Calu3 (cell line): Measurements from ENCODE around the gene DHRS9. TPM values are rescaled to one million over a fixed set of nuclear protein-coding genes. Genes with fewer than 3 reads are reported as not detected.

Experiments
- BruUV-seq: library from RNA; stranded (reverse); fragments of 400-500 nt; replicated peaks from 2 replicates; lab custom pipeline; 2021; lab: Mats Ljungman, UMichigan
- CTCF ChIA-PET: fragments of 300-600 bp; sonication (Branson Sonifier 250); formaldehyde crosslinking; loops from one replicate; lab custom pipeline; 2022; ENCODE audit warnings: antibody characterized with exemption; lab: Charles Lee
- DNase-seq: peaks from one replicate; pipeline ENCODE4 v3.0.0; 2022
- H3K27ac Mint-ChIP-seq: one replicate; pipeline ENCODE4 v1.8.0; 2022; ENCODE audit warnings: mixed read lengths; ENCODE audit not compliant: unreplicated experiment
- H3K27me3 Mint-ChIP-seq: one replicate; pipeline ENCODE4 v1.8.0; 2022; ENCODE audit warnings: mixed read lengths; ENCODE audit not compliant: unreplicated experiment
- H3K36me3 Mint-ChIP-seq: one replicate; pipeline ENCODE4 v1.8.0; 2022; ENCODE audit warnings: mild to moderate bottlenecking, moderate library complexity, mixed read lengths; ENCODE audit not compliant: insufficient read depth, unreplicated experiment
- H3K4me1 Mint-ChIP-seq: one replicate; pipeline ENCODE4 v1.8.0; 2022; ENCODE audit warnings: mild to moderate bottlenecking, low read depth, mixed read lengths; ENCODE audit not compliant: unreplicated experiment
- H3K4me3 Mint-ChIP-seq: one replicate; pipeline ENCODE4 v1.8.0; 2022; ENCODE audit warnings: mild to moderate bottlenecking, low read depth, moderate library complexity, mixed read lengths; ENCODE audit not compliant: unreplicated experiment
- H3K9me3 Mint-ChIP-seq: one replicate; pipeline ENCODE4 v1.8.0; 2022; ENCODE audit warnings: low read depth, mixed read lengths; ENCODE audit not compliant: unreplicated experiment
- CTCF ChIP-seq: fragments of 200-600 bp; IDR thresholded peaks from one replicate; pipeline ENCODE4 v1.8.0; 2022; ENCODE audit warnings: antibody characterized with exemption; ENCODE audit not compliant: unreplicated experiment
- intact Hi-C: fragments of 100-400 bp; cut with micrococcal nuclease; formaldehyde crosslinking; loops from one replicate; pipeline ENCODE4 v1.10.0; 2022; ENCODE audit not compliant: unreplicated experiment
- total RNA-seq: library from RNA; stranded (reverse); gene quantifications from 2 replicates; pipeline ENCODE4 v1.2.3, GENCODE V29; 2022

The DHRS9 gene
- total RNA-seq, 1 experiment from 2014 or later = 16.6 TPM

GRCh38 chr2:169065864-169066517 is 3.4 kb upstream of the DHRS9 start:
- no peaks in the 10 kb centered on the region for H3K36me3 Mint-ChIP-seq
- no peak for DNase-seq
- CTCF ChIA-PET = interaction anchor here (1.3 kb wide), 1 partner anchor 52 kb away, joined by 3 read pairs; no protein-coding TSS in a partner anchor
- intact Hi-C loops = no loop called here
- TF ChIP-seq CTCF = no peak
- no peak overlapping the region for H3K27ac Mint-ChIP-seq
- BruUV-seq = no TSS peak
- no peaks in the 10 kb centered on the region for H3K27me3 Mint-ChIP-seq
- no peaks in the 10 kb centered on the region for H3K9me3 Mint-ChIP-seq
- peaks cover 14% of the 10 kb centered on the region for H3K4me1 Mint-ChIP-seq
- H3K4me3 Mint-ChIP-seq = no peak overlapping the region

GRCh38 chr2:169066897-169067296 is 2.5 kb upstream of the DHRS9 start:
- no peak for DNase-seq
- Mint-ChIP-seq H3K4me1 (peaks cover 14% of the 10 kb centered on the region), H3K27me3 (no peaks in the 10 kb centered on the region), H3K9me3 (no peaks in the 10 kb centered on the region), H3K4me3 (no peak overlapping the region), H3K36me3 (no peaks in the 10 kb centered on the region), H3K27ac (no peak overlapping the region)
- CTCF ChIA-PET = no interaction called here
- TF ChIP-seq CTCF = no peak
- intact Hi-C loops = no loop called here
- BruUV-seq = no TSS peak

- Mint-ChIP-seq H3K4me3 (peak overlapping the region; percentile 50), H3K9me3 (no peaks in the 10 kb centered on the region), H3K4me1 (peaks cover 34% of the 10 kb centered on the region), H3K27ac (peak overlapping the region; percentile 24), H3K36me3 (peaks cover 5% of the 10 kb centered on the region), H3K27me3 (no peaks in the 10 kb centered on the region)
- DNase-seq = no peak
- intact Hi-C loops = no loop called here
- TSS peak; percentile 80 for BruUV-seq
- no peak for TF ChIP-seq CTCF
- CTCF ChIA-PET = no interaction called here
Measured at GRCh38 chr2:169069833-169070232, 470 bp downstream of the DHRS9 start.

- intact Hi-C loops = no loop called here
- no TSS peak for BruUV-seq
- TF ChIP-seq CTCF = no peak
- no peaks in the 10 kb centered on the region for H3K9me3 Mint-ChIP-seq
- DNase-seq = no peak
- peak overlapping the region; percentile 50 for H3K4me3 Mint-ChIP-seq
- peaks cover 5% of the 10 kb centered on the region for H3K36me3 Mint-ChIP-seq
- no peak overlapping the region for H3K27ac Mint-ChIP-seq
- H3K27me3 Mint-ChIP-seq = no peaks in the 10 kb centered on the region
- CTCF ChIA-PET = interaction anchor here (0.6 kb wide), 1 partner anchor 195 kb away, joined by 3 read pairs; no protein-coding TSS in a partner anchor
- H3K4me1 Mint-ChIP-seq = peaks cover 35% of the 10 kb centered on the region
Measured at GRCh38 chr2:169071455-169071854, 2.1 kb downstream of the DHRS9 start.
